Measurements from ENCODE around the gene PYGB.

PYGB gene

DNA sequence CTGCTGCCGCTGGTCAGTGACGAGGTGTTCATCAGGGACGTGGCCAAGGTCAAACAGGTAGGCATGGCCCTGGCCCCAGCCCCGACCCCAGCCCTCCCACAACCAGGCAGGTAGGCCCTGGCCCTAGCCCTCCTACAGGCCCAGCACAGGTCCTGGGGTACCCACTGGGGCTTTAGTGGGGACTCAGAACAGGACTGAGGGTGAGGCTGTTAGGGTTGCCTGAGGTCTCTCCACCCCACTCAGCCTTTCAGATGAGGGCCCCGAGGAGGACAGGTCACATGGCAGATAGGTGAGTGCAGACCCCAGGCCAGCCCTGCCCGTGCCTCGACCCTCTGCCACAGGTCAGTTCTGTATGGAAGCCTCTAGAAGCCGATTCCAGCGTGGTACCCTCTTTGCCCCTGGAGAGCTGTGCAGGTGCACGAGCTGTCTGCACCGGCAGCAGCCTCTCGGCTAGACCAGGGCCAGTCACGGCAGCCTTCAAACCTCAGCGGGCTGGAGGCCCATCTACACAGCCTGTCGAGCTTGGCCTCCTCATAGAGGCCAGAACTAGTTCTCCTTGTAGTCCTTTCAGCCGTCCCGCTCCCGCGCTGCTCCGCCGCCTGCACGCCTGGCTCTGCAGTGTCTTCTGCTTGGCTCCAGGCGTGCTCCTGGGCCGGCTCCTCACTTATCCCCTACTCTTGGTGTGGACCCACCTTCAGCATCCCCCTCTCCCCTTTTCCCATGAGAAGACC is 35.5 kb downstream of the PYGB start:
- DNase-seq: no peak

DNA sequence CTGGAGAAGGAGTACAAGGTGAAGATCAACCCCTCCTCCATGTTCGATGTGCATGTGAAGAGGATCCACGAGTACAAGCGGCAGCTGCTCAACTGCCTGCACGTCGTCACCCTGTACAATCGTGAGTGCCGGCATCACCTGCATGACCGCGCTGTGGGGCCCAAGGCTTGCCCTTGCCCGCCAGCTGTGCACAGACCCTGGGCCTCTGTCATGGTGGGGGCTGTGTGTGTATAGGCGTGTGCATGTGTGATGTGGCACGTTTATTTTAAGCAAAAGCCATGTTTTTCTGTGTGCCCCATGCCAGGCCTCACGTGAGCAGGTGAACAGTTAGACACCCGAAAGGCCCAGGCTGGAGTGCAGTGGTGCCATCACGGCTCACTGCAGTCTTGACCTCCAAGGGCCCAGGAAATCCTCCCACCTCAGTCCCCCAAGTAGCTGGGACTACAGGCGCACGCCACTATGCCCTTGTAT is 36.3 kb downstream of the PYGB start:
- no peak for DNase-seq

DNA sequence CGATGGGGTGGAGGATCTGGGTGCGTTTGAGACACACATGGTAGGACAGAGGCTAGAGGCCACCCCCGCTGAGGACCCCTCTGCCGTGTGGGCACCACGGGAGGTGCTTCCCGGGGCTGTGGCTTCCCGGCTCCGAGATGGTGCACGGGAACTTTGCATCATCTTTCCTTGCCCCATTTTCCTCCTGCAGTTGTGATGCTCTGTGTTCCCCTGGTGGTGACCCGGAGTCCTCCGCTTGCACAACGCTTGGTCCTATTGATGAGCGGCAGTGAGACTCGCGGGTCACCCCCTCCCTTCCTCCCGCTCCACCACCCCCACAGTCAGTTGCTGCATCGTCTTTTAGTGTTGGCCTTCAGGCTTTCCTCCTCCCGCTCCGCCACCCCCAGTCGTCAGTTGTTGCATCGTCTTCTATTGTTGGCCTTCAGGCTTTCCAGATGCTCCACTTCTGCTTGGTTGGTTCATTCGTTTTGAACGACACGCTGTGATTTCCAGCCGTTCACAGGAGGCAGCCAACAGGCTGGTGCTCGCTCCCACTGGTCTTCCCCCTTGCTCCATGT is 37.3 kb downstream of the PYGB start:
- no peak for DNase-seq

DNA sequence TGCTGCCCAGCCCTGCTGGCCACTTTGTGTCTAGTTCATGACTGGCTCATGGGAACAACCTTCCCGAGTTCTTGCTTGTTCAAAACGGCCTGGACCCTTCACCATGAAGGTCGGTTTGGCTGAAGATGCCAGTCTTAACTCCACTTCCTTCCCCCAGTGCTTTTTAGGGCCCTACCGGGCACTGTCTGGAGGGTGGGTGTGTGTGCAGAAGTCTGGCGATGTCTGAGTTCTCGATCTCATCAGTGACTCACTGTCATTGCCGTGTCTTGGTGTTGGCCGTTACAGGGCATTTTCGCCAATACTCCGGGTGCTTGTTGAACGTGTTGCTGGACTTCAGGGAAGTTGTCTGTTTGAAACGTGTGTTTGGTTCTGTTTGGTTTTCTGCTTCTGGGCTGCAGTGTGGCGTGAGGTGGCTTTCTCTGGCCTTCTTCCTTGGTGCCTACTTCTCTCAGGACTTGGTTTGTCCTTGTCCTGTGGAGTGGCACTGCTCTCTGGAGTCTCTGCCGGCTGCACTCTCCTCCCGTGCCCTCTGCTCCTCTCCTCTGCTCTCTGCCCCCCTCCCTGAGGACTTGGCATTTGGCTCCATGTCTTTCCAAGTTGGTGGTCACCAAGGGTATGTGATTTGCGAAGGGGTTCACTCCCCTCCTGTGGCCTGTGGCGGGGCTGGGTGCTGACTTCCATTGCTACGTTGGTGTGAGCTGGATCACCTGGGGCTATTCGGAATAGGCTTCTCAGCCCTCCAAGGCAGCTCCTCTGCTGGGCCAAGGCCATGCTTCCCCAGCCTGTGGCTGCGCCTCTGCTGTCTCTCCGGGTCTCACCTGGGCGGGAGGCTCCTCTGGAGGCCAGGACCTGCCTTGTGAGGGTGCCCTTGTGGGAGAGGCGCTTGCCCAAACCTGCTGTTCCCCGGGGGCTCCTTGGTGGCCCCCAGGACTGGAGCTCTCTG is 38.2 kb downstream of the PYGB start:
- DNase-seq: no peak

DNA sequence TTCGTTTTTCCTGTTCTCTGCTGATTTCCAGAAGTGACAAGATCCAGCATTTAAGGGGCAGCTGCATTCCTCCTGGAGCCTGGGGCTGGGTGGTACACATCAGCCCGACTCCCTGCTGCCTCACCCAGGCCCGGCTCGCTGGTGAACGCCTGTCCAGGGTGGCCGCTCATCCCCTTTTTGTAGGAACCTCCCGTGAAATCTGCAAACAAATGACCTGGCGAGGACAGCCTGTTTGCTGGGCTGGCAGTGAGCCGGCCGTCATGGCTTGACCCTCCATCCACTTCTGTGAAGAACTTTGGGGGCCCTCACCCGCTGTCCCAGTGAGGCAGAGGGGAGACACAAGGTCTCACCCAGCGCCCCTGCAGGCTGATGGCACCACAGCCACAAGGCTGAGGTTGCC is 39.0 kb downstream of the PYGB start:
- DNase-seq: no peak

DNA sequence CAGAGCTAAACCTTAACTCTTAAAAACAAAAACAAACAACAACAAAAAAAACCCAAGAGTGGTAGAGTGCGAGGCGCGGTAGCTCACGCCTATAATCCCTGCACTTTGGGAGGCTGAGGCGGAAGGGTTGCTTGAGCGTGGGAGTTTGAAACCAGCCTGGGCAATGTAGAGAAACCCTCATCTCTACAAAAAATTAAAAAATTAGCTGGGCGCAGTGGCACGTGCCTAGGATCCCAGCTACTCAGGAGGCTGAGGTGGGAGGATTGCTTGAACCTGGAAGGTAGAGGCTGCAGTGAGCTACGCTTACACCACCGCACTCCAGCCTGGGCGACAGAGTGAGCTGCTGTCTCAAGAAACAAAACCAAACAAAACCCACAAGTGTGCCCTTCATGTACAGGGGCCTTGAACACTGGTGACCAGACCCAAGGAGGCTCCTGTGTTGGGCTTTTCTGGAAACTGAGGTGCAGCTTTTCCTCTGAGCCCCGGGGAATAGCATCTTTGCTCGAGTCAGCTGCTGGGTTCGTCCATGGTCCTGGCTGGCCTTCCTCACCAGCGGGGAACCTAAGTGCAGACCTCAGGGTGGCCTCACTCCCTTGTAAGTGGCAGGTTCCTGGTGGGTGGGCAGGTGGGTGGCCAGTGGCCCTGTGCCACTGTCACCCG is 39.9 kb downstream of the PYGB start:
- no peak for DNase-seq

DNA sequence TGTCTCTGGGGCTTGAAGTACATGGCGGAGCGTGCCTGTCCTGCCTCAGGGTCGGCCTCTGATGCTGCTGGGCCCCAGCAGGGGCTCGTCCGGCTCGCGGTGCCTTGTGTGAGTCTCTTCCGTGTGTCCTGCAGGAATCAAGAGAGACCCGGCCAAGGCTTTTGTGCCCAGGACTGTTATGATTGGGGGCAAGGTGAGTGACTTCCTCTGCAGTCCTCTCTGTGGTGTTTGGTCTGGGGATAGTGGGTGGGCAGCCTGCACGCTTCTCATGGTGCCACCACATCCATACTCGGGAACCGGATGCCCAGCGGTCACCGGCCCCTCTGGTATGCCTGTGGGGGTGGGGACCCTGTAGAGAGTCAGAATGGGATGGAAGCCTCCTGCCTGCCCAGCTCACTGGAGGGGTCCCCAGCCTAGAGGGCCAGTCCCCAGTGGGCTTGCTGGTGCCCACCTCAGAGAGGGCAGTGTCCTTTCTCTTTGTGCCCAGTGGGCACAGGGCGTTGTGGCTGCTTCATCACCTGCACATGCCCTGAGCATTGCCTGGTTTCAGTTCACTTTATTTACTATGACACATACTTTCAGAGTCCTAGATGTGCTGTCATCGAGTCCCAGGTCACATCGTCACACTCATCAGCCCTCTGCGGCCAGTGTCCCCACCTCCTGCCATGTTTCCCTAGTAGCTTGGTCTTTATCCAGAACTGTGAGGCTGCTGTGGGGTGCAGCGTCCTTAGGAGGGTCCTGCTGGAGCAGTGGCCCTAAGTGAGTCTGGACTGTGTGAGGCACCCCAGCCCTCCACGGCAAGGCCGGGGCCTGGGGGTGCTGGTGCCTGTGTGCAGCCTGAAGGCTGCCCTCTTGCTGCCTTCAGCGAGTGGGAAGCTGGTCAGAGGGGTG is 40.7 kb downstream of the PYGB start:
- DNase-seq: no peak

DNA sequence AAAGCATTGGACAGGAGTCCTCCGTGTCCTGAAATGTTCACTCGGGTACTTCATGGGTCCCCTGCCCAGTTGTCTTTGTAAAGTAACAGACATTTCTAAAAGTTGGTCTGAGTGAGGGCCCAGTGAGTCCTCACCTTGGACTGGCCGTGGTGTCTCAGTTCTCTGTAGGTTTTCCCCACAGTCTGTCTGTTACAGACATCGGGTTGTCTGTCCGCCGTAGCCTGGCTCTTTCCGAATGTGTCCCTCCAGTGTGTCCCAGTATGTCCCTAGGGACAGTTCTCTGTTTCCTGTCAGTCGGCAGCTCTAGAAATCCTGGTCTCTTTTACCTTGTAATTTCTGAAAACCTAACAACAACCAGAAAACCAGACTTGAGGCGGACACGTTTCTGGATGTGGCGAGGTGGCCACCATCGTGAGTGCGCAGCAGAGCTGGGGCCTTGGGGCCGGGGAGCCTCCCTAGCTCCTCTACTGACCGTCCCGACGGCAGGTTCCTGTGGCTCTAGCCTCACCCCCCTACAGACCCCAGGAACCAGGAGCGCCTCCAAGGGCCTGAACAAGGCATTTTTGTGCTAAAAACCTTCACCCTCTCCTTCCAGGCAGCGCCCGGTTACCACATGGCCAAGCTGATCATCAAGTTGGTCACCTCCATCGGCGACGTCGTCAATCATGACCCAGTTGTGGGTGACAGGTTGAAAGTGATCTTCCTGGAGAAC is 42.2 kb downstream of the PYGB start:
- no peak for DNase-seq

DNA sequence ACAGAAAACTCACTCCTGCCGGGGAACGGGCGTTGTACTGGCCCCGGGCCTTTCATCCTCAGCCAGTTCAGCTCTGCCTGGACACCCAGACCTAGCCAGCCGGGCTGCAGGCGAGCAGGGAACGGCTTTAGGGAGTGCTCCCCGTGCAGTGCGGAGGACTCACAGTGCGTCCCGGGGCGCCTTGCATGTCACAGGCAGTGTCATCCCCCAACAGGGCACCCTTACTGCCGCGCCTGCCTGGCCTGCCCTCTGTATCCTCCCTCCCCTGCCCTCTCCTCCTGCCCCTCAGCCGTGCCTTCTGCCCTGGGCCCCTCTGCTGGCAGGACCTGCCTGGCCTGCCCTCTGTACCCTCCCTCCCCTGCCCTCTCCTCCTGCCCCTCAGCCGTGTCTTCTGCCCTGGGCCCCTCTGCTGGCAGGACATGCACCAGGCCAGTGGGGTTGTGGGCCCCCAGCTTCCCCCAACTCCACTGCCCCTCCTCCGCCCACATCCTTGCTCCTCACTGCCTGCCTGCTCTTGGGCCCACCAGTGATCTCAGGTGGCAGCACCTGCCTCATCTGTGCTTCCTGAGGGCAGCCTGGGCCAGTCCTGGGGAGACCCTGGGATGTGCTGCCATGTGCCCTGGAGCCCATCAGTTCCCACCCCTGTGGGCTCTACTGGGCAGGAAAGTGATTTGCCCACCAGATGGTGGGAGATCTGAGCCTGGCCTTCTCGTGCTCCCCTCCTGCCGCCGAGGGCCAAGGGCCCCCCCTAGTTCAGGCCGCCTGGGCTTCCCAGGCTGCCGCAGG is 43.0 kb downstream of the PYGB start:
- no peak for DNase-seq

DNA sequence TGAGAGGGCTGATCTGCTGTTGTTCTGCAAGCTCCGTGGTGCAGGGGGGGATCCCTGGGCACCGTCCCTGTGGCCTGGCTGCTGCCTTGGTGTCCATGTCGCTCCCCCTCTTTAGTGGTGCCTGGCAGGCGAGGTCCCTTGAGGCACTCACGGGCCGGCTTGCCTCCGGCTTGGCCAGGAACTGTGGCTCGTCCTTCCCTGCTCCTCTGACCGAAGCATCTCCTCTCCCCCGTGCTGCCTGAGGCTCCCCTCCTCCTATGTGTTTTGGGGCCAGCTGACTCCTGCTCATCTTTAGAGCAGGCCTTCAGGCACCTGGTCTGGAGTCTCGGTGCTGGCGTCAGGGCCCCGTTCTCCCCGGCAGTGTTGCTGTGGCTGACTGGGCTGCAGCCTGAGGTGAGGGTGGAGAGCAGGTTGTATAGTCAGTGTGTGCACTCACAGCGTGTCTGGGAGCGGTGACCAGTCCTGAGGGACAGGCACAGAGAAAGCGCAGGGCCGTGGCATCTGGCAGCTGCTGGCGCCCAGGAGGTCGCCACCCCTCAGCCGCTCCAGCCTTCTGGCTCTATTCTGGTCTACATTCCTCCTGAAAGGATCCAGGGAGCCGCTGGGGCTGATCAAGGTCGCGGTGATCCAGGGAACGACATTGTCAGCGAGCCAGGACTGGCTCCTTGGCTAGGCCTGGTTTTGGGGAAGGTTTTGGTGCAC is 43.7 kb downstream of the PYGB start:
- DNase-seq: no peak

DNA sequence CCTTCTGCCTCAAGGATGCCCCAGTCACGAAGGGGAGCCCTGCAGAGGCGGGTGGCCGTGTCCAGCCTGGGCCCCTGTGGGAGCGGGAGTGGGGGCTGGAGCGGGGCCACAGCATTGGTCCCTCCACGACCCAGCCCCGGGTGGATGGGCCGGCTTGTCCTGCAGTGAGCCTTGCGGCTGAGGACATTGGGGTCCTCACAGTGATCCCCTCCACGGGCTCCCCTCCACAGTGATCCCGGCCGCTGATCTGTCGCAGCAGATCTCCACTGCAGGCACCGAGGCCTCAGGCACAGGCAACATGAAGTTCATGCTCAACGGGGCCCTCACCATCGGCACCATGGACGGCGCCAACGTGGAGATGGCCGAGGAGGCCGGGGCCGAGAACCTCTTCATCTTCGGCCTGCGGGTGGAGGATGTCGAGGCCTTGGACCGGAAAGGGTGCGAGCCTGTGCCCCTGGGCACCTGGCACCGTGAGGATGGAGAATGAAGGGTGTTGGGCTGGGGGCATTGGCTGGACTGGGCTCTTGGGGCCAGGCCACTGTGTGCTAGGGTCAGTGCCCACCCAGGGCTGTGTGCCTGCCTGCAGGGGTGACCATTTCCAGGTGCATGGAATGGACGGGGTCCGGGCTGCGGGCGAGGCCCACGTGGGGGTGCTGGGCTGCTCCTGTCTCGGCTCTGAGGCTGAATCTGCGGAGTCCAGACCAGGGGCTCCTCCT is 44.4 kb downstream of the PYGB start:
- DNase-seq: no peak

DNA sequence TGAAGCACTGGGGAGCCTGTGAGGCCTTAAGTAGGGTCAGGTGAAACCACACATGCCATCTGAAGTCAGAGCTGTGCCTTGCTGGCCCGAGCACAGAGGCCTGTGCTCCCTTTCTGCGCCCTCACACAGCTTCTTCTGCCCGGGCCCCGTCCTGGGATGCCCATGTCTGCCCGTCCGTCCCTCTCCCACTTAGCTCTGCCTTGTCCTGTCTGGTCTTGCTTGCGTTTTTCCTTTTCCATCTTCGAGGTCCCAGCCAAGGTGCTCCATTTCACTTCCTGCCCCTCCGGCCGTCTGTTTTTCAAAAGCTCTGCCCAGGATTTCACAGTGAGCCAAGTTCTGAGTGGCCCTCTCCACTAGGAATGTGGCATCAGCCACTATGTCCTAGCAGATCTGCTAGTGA is 45.6 kb downstream of the PYGB start:
- no peak for DNase-seq

DNA sequence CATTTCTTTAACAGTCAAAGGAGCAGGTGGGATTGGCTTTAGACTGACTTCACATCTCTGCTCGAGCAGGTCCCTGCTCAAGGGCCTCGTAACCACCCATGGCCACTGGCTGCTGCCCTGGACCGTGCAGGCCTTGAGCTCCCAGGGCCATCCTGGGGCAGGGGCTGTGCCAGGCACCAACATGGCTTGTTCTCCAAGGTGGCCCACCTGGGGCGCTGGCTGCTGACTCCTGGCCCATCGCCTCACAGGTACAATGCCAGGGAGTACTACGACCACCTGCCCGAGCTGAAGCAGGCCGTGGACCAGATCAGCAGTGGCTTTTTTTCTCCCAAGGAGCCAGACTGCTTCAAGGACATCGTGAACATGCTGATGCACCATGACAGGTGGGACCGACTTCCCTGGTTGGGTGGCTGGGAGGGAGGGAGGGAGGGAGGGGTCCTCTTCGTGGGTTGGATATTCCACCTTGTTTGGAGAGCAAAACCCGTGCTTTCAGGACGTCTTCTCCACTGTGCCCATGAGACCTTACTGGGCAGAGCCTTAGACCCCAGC is 46.1 kb downstream of the PYGB start:
- DNase-seq: no peak

DNA sequence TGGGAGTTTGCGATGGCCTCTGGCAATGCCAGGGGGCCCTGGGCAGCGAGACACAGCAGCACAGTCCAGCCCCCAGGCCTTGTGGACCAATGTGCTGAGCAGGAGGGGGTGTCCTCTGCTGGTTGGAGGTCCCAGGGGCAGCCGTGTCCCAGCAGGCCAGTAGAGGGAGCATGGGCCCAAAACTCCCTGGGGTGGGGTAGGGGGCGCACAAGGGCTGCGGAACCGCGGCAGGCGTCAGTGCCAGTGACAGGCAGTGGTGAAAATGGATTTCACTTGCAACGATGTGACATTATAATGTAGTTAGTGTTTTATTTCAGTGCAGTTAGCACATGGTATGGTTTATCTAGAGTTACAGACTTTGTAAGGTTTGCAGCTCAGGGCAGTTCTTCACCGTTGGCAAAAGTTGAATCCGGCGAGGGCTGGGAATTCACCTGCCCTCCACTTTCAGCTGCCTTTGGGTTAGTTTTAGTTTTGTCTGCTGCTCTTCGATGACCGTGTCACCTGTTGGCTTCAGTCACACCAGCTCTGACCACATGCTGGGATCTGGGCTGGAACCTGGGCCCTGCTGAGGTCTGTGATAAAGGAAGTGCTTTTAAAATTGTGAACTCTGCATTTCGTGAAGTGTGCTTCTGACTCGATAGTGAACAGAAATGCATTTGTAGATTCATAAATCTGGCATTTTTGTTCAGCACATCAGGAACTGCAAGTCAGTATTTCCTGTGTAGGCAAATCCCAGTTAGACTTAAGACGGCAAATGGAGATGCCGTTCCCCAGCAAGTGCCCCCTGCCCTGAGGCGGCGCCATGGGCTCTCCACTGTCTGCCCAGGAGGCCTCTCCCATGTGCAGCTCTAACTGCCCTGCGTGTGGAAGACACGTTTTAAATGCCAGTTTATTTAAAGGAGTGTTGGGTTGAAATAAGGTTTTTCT is 46.8 kb downstream of the PYGB start:
- DNase-seq: peak; percentile 74 to 77

DNA sequence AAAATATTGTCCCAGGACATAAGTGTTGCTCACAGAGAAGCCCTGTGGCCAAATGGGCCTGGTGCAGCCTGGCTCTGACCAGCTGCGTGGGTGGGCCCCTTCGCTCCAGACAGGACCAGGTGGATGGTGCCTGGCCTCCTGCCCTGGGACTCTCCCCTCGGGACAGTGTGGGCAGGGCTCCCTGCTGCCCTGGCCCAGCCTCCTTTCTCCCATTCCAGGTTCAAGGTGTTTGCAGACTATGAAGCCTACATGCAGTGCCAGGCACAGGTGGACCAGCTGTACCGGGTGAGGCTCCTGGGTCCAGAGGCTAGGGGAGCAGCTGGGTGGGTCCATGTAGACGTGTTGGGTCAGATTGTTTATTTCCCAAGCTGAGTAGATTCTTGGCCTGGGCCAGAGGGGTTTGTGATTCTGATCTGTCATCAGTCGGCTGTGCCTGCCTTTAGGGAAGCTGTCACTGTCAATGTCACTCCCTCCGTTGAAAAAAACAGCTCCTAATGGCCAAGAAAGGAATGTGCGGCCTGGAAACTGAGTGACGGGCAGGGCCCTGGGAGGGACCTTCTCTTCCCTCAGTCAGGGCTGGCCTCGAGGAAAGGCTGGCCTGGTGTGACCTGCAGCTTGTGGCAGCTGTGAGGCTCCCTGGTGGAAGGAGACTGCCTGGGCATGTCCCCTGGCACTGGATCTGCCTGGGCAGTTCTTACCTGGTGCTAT is 47.7 kb downstream of the PYGB start:
- DNase-seq: no peak

DNA sequence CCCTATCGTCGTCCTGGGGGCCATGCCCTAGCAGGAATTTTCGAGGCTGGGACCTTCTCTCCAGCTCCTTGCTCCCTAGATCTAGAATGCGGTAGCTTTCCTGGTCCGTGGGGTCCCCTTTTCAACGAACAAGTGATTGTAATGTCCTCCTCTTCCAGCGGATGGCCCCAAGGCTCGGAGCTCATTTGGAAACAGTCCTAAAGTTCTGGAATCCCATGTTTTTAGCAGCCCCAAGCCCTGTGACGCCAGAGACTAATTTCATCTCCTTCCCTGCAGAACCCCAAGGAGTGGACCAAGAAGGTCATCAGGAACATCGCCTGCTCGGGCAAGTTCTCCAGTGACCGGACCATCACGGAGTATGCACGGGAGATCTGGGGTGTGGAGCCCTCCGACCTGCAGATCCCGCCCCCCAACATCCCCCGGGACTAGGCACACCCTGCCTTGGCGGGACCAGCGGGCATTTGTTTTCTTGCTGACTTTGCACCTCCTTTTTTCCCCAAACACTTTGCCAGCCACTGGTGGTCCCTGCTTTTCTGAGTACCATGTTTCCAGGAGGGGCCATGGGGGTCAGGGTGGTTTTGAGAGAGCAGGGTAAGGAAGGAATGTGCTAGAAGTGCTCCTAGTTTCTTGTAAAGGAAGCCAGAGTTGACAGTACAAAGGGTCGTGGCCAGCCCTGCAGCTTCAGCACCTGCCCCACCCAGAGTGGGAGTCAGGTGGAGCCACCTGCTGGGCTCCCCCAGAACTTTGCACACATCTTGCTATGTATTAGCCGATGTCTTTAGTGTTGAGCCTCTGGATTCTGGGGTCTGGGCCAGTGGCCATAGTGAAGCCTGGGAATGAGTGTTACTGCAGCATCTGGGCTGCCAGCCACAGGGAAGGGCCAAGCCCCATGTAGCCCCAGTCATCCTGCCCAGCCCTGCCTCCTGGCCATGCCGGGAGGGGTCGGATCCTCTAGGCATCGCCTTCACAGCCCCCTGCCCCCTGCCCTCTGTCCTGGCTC is 48.5 kb downstream of the PYGB start:
- DNase-seq: peak; percentile 38 to 47

All from activated T-cell treated with anti-CD3 and anti-CD28 coated beads, Interleukin-2, amount 50 U/mL, for 48 hours (primary cell).